Gastrocnemius medialis (tissue), 4 donors: ENCODE data around the gene SETD1B.

Experiments used
- CTCF ChIP-seq, 5 experiments: fragments of 450-650 bp in 3 of 5; fragments of 200-600 bp in 2 of 5; sonication (generic) in 2 of 5; IDR thresholded peaks in 4 of 5; conservative IDR thresholded peaks in 1 of 5; 1 replicate in 4 of 5; 2 replicates in 1 of 5; pipeline ENCODE4 v1.5.1; 2016 to 2019; ENCODE audit warnings: antibody characterized with exemption in 5 of 5, mild to moderate bottlenecking in 3 of 5, moderate library complexity in 3 of 5
- POLR2A ChIP-seq, 2 donors: fragments of 450-650 bp; IDR thresholded peaks; one replicate each; pipeline ENCODE4 v1.6.1; 2017; ENCODE audit warnings: antibody characterized with exemption in 2 of 2, mild to moderate bottlenecking in 2 of 2, moderate library complexity in 2 of 2

- no peak for TF ChIP-seq CTCF (IDR thresholded peaks at IDR 0.05 in 4 of 5, conservative IDR thresholded peaks at IDR 0.05 in 1 of 5)
- TF ChIP-seq POLR2A (IDR thresholded peaks at IDR 0.05) = no peak
Observed at GRCh38 chr12:121807642-121808347, 4.0 kb downstream of the SETD1B start.
